Astrocyte (in vitro differentiated cells and primary cell): ENCODE measurements around the gene SNX32.

Experiments
- CTCF ChIP-seq: IDR thresholded peaks from 2 replicates; pipeline ENCODE4 v1.5.1; 2011; ENCODE audit warnings: low read depth, mild to moderate bottlenecking, inconsistent platforms, low read length, moderate library complexity; ENCODE audit not compliant: insufficient read depth
- EZH2 ChIP-seq: IDR thresholded peaks from 2 replicates; pipeline ENCODE4 v1.6.1; 2012; ENCODE audit warnings: mild to moderate bottlenecking, low read length, inconsistent platforms; ENCODE audit not compliant: insufficient read depth

GRCh38 chr11:65864706-65865471 lies 31.1 kb downstream of the SNX32 start:
- TF ChIP-seq CTCF (no peak), EZH2 (no peak)
